ENCODE measurements around the gene VKORC1. TPM values are rescaled to one million over a fixed set of nuclear protein-coding genes. Genes with fewer than 3 reads are reported as not detected.

Gene VKORC1
- total RNA-seq, 1 experiment from 2014 or later: 98.3 TPM

GRCh38 chr16:31050280-31051030 lies 44.1 kb downstream of the VKORC1 start:
- intact Hi-C loops (cut with micrococcal nuclease; ENCODE audit: unreplicated experiment): no loop called here
- POLR2A ChIA-PET (ENCODE audit: low non-redundant PET): interaction anchor here (0.5 kb wide), 1 partner anchor 51 kb away, joined by 3 read pairs; no protein-coding TSS in a partner anchor

GRCh38 chr16:31043898-31044481 lies 50.6 kb downstream of the VKORC1 start:
- ChIA-PET CTCF (no interaction called here), POLR2A (ENCODE audit: low non-redundant PET) (no interaction called here)
- intact Hi-C loops (cut with micrococcal nuclease; ENCODE audit: unreplicated experiment): no loop called here
- Histone ChIP-seq H3K36me3 (ENCODE audit: insufficient read depth, low read length, poor library complexity, severe bottlenecking) (no peaks in the 10 kb centered on the region), H3K27me3 (replicated peaks; ENCODE audit: insufficient read depth, low read depth, low read length, poor library complexity) (no peaks in the 10 kb centered on the region), H3K27ac (ENCODE audit: low read depth, low read length, poor library complexity, severe bottlenecking) (no peak overlapping the region), H3K4me1 (ENCODE audit: insufficient read depth, low read length, poor library complexity, severe bottlenecking) (no peaks in the 10 kb centered on the region), H3K9me3 (ENCODE audit: low read depth, low read length, poor library complexity, severe bottlenecking) (no peaks in the 10 kb centered on the region), H3K4me3 (ENCODE audit: low read depth, low read length, poor library complexity, severe bottlenecking) (no peak overlapping the region)
- TF ChIP-seq CTCF (conservative IDR thresholded peaks at IDR 0.05; ENCODE audit: low read depth, low read length) (no peak), EZH2 (IDR thresholded peaks at IDR 0.05; ENCODE audit: borderline replicate concordance, low read depth, low read length, poor library complexity, severe bottlenecking) (no peak)
- no peak for DNase-seq (ENCODE audit: low spot score)
- no TSS peak for BruUV-seq (replicated peaks)

More at GRCh38 chr16:31050280-31051030, 44.1 kb downstream of the VKORC1 start:
- H3K9me3 ChIP-seq (ENCODE audit: low read depth, low read length, poor library complexity, severe bottlenecking): no peaks in the 10 kb centered on the region
- H3K36me3 ChIP-seq (ENCODE audit: insufficient read depth, low read length, poor library complexity, severe bottlenecking): no peaks in the 10 kb centered on the region
- H3K4me3 ChIP-seq (ENCODE audit: low read depth, low read length, poor library complexity, severe bottlenecking): no peak overlapping the region
- CTCF ChIA-PET: no interaction called here
- TF ChIP-seq EZH2 (IDR thresholded peaks at IDR 0.05; ENCODE audit: borderline replicate concordance, low read depth, low read length, poor library complexity, severe bottlenecking) (no peak), CTCF (conservative IDR thresholded peaks at IDR 0.05; ENCODE audit: low read depth, low read length) (no peak)
- BruUV-seq (replicated peaks): no TSS peak
- DNase-seq (ENCODE audit: low spot score): no peak
- H3K27me3 ChIP-seq (replicated peaks; ENCODE audit: insufficient read depth, low read depth, low read length, poor library complexity): no peaks in the 10 kb centered on the region
- H3K4me1 ChIP-seq (ENCODE audit: insufficient read depth, low read length, poor library complexity, severe bottlenecking): no peaks in the 10 kb centered on the region
- H3K27ac ChIP-seq (ENCODE audit: low read depth, low read length, poor library complexity, severe bottlenecking): no peak overlapping the region

GRCh38 chr16:31043352-31043751 lies 51.2 kb downstream of the VKORC1 start:
- no peaks in the 10 kb centered on the region for H3K9me3 ChIP-seq (ENCODE audit: low read depth, low read length, poor library complexity, severe bottlenecking)
- no peak overlapping the region for H3K27ac ChIP-seq (ENCODE audit: low read depth, low read length, poor library complexity, severe bottlenecking)
- ChIA-PET CTCF (no interaction called here), POLR2A (ENCODE audit: low non-redundant PET) (no interaction called here)
- no TSS peak for BruUV-seq (replicated peaks)
- H3K36me3 ChIP-seq (ENCODE audit: insufficient read depth, low read length, poor library complexity, severe bottlenecking): no peaks in the 10 kb centered on the region
- intact Hi-C loops (cut with micrococcal nuclease; ENCODE audit: unreplicated experiment): no loop called here
- no peaks in the 10 kb centered on the region for H3K4me1 ChIP-seq (ENCODE audit: insufficient read depth, low read length, poor library complexity, severe bottlenecking)
- TF ChIP-seq EZH2 (IDR thresholded peaks at IDR 0.05; ENCODE audit: borderline replicate concordance, low read depth, low read length, poor library complexity, severe bottlenecking): no peak
- TF ChIP-seq CTCF (conservative IDR thresholded peaks at IDR 0.05; ENCODE audit: low read depth, low read length): no peak
- no peak for DNase-seq (ENCODE audit: low spot score)
- H3K4me3 ChIP-seq (ENCODE audit: low read depth, low read length, poor library complexity, severe bottlenecking): no peak overlapping the region
- no peaks in the 10 kb centered on the region for H3K27me3 ChIP-seq (replicated peaks; ENCODE audit: insufficient read depth, low read depth, low read length, poor library complexity)

Data from A673 (cell line).